ENCODE measurements around the gene CALR3. TPM values are rescaled to one million over a fixed set of nuclear protein-coding genes. Genes with fewer than 3 reads are reported as not detected.
"Not testable (repeated sequence)": the region's sequence is repeated elsewhere in the genome, so short reads cannot be mapped to it uniquely, and the experiment has no call there.

The CALR3 gene, protein sequence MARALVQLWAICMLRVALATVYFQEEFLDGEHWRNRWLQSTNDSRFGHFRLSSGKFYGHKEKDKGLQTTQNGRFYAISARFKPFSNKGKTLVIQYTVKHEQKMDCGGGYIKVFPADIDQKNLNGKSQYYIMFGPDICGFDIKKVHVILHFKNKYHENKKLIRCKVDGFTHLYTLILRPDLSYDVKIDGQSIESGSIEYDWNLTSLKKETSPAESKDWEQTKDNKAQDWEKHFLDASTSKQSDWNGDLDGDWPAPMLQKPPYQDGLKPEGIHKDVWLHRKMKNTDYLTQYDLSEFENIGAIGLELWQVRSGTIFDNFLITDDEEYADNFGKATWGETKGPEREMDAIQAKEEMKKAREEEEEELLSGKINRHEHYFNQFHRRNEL
- polyA plus RNA-seq (2013, experiment 1 of 2; ENCODE audit: insufficient read length): not detected
- not detected for polyA plus RNA-seq (2013, experiment 2 of 2; ENCODE audit: insufficient read length)

DNA sequence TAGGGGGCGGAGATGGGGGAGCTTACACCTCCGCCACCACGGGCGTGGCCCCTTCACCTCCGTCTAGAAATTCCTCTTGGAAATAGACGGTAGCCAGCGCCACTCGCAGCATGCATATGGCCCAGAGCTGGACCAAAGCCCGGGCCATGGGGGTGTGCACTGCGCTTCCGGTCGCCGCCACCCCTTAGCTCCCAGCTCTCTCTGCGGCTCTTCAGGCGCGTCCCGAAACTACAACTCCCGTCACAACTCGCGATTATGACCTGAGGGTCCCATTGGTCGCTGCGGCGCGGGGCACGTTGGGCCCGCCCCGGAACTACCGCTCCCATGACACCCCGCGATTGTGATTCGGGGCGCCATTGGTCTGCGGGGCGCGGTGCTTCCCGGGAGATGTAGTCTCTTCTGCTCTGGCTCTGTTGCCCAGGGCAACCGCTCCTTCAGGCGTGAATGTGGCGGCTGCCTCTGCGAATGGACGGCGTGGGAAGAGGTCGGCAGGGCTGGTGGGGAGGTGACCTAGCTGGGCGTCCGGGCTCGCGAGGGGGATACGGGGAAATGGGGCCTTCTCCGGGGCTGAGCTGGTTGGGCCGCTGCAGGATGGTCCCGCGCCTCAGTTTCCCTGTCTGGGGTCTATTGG lies at the start of gene CALR3, which contains the start of gene C19orf44:
Gene CALR3, minus strand, starts transcription at position 186 of the 631 bp plus-strand sequence. Its CDS starts 38 bp downstream, at position 148.
Gene C19orf44, plus strand, starts transcription at position 413 of the 631 bp plus-strand sequence. CDS start 4,399 bp downstream, outside the sequence.
- peak; percentile 99 for DNase-seq

DNA sequence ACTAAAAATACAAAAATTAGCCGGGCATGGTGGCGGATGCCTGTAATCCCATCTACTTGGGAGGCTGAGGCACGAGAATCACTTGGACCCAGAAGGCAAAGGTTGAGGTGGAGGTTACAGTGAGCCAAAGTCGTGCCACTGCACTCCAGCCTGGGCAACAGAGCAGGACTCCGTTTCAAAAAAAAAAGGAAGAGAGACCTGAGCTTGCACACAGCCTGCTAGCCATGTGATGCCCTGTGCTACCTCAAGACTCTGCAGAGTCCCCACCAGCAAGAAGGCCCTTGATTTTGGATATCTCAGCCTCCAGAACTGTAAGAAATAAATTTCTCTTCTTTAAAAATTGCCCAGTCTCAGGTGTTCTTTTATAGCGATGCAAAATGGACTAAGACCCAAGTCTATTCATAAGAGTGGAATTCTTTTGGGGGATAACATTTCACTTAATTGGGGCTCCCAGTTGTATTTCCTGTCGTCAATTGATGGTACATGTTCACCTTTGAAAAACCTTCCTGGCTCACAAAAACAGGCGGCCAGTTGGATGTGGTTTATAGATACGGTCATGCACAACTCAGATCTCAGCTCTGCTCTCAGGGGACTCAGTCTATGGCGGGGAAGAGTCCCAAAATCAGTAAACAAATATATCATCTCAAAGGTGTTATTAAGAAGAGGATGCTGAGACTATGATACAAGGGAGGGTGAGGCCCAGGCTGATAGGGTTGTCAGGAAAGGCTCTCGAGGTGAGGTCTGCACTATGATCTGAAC lies 48.7 kb upstream of the CALR3 start:
- DNase-seq: no peak

GRCh38 chr19:16543734-16544133 lies 47.8 kb upstream of the CALR3 start:
- DNase-seq: not testable (repeated sequence)

- DNase-seq: no peak
Measured at GRCh38 chr19:16542910-16543472, 47.0 kb upstream of the CALR3 start.

- DNase-seq: peak; percentile 94
Measured at GRCh38 chr19:16542045-16542909, 46.3 kb upstream of the CALR3 start, which contains the start of gene CHERP. Gene CHERP (minus strand): TSS chr19:16542437. CDS start chr19:16542378, 59 bp downstream.

GRCh38 chr19:16541526-16542044 lies 45.6 kb upstream of the CALR3 start:
- peak; percentile 9 for DNase-seq

DNA sequence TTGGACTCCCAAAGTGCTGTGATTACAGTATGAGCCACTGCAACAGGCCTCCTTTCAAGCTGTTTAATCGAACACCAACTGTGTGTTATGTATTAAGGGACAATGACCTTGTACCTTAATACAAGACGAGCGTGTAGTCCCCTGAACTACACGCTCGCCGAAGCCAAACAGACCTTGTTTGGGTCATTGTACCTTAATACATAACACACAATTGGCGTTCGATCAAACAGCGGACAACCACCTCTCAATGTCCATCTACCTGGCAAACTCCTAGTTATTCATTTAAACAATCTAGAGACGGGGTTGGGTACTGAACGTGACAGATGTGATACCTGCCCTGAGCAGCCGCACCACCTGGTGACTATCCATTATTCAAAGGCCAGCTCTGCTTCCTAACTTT lies 45.0 kb upstream of the CALR3 start:
- DNase-seq: no peak

- no peak for DNase-seq
Measured at GRCh38 chr19:16537111-16537510, 41.1 kb upstream of the CALR3 start.

GRCh38 chr19:16536130-16536529 lies 40.2 kb upstream of the CALR3 start:
- DNase-seq: no peak

DNA sequence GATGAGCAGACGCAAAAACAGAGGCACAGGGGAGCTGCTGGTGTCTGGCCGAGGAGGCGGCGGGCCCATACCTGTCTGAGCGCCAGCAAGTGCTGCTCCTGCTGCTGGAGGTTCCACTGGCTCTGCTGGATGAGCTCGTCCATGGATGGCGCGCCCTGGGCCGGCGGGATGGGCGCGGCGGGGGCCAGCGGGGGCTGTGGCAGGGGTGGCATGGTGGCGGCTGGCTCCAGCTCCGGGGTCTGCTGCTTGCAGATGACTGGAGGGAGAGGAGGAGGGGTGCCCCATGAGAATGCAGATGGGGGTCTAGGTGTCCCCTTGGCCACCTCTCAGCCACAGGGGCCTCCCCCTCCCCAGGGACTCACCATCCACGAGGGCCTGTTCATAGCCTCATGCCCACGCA lies 39.4 kb upstream of the CALR3 start:
- no peak for DNase-seq

- no peak for DNase-seq
Measured at GRCh38 chr19:16532440-16533234, 36.7 kb upstream of the CALR3 start.

- no peak for DNase-seq
Measured at GRCh38 chr19:16531380-16531669, 35.4 kb upstream of the CALR3 start.

GRCh38 chr19:16530540-16531379 lies 34.8 kb upstream of the CALR3 start:
- no peak for DNase-seq

DNA sequence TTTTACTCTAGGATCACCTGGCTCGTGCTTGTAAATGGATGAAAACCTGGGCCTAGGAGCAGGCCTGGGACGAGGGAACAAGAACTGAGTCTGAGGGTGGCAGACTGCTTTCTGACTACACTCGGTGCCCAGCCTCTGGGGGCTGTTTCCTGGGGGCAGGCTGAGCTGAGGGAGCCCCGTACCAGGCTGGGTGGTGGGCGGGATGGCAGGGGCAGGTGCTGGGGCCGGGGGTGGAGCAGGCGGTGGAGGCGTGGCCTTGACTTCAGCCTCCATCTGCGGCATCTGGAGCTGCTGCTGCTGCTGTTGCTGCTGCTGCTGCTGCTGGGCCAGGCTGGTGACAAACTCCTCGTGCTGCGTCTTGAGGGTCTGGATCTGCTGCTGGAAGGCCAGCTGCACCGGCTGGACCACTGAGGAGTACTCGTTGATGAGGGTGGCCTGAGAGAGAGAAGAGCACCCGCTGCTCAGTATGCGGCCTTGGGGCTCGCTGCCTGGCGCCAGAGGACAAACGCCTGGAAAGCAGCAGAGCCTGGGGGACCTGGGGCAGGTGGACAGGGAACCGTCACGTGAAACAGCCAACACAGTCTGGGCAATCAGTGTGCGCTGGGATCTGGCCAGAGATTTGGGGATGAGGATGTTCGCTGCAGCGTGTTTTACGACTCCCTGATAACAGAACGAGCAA lies 33.6 kb upstream of the CALR3 start:
- DNase-seq: no peak

- no peak for DNase-seq
Measured at GRCh38 chr19:16527971-16528521, 32.1 kb upstream of the CALR3 start.

DNA sequence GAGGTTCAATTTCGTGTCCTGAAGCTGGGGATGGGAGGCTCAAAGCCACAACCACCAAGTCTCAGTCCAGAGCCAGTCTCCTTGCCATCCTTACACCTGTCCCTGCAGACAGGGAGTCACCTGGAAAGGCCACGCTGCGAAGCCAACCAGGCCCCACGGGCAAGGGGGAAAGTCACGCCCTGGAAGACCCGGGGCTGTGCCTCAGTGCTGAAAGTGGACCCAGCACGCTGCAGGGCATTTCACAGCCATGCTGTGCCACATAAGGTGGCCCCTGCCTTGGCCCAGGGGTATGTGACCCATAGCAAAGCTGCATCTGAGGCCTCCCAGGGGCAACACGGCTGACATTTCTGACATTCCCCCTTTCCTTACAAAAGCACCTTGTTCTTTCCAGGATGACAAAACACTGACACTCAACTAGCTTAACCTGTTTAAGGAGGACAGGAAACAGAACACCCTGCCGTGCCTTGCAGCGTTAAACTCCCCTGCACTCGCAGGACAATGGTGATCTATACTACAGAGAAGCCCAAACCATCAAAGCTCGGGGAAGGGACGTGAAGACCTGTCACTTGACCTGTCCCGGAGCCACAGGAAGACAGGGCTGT lies 31.5 kb upstream of the CALR3 start:
- no peak for DNase-seq

DNA sequence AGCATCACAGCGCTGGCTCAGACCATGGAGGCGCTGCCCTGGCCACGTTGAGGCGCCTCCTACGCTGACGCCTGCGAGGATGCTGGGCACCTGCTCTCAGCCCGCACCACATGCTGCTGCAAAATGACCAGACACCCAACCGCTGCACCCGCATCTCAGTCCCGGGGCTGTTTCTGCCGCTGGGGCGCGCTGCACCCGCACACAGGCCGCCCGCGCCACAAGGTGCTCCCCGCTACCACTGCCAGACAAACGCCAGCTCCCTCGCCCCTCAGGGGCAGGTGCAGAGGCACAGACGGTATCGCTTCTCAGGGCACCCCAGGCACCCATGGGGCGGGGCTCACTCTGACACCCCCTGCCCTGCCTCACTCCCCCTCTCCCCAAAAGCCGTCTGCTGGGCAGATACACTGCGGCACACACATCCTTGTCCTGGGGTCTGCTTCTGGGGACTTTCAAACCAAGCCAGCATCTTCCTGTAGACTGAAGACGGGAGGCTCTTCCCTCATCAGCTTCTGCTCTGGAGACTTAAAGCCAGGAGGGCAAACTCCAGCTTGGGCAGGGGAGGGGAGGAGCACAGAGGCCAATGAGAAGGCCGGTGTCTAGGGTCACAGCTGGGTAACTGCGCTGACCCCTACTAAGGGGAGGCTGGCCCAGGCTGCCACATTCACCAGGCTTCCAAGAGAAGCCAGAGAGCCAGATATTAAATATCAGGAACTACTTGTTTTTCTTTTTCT lies 29.9 kb upstream of the CALR3 start:
- no peak for DNase-seq

Measured in fibroblast of skin of back (primary cell).